ENCODE data around the gene CMTM3. TPM values are rescaled to one million over a fixed set of nuclear protein-coding genes. Genes with fewer than 3 reads are reported as not detected.

CMTM3 gene
- total RNA-seq, 1 experiment from 2014 or later: 19.1 TPM

DNA sequence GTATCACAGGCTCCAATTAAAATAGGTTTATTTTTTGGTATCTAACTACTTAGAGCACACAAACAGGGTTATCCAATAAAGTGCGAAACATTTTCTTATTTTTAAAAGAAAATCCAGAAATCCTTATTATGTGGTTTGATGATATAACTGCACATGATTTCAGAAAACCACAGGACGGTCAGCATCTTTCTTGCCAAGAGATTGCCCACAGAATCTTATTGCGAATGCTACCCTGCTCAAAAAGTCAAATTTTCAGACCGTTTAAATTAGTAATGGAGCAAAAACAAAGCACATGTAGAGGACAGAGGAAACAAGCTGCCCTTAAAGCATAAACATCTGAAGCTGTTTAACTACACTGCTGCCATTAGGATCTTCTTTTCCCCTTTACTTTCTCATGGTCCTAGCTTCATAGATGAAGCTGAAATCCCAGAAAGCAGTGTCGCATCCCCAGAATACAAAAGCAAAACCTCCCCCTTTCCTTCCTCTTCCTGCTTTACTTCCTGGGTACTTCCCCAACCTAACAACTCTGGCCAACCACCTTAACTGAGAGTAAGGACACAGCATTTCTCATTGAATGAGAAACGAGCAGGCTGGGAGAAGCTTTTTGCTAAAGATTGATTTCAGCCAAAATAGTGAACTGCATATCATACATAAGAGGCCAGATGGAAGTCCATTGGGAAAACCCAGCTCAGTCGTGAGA is 48.3 kb downstream of the CMTM3 start:
- Mint-ChIP-seq H3K4me3 (no peak overlapping the region), H3K9me3 (no peaks in the 10 kb centered on the region), H3K36me3 (no peaks in the 10 kb centered on the region), H3K27ac (no peak overlapping the region), H3K4me1 (peaks cover 18% of the 10 kb centered on the region), H3K27me3 (ENCODE audit: low read depth) (no peaks in the 10 kb centered on the region)
- ATAC-seq (no peak), DNase-seq (ENCODE audit: low spot score) (no peak)
- CTCF ChIA-PET: interaction anchor here (1.1 to 4.0 kb wide), 4 partner anchors 9 to 62 kb away, joined by 3 to 70 read pairs (median 5); no protein-coding TSS in a partner anchor
- TF ChIP-seq, protein P1, sequence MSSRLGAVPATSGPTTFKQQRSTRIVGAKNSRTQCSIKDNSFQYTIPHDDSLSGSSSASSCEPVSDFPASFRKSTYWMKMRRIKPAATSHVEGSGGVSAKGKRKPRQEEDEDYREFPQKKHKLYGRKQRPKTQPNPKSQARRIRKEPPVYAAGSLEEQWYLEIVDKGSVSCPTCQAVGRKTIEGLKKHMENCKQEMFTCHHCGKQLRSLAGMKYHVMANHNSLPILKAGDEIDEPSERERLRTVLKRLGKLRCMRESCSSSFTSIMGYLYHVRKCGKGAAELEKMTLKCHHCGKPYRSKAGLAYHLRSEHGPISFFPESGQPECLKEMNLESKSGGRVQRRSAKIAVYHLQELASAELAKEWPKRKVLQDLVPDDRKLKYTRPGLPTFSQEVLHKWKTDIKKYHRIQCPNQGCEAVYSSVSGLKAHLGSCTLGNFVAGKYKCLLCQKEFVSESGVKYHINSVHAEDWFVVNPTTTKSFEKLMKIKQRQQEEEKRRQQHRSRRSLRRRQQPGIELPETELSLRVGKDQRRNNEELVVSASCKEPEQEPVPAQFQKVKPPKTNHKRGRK (CRISPR knock-in tag; IDR thresholded peaks at IDR 0.05; ENCODE audit: borderline replicate concordance): no peak
- TF ChIP-seq ZNF219 (CRISPR knock-in tag; IDR thresholded peaks at IDR 0.05; ENCODE audit: borderline replicate concordance) (no peak), NFE2L1 (CRISPR knock-in tag; IDR thresholded peaks at IDR 0.05) (no peak), CBFB (CRISPR knock-in tag; IDR thresholded peaks at IDR 0.05; ENCODE audit: low read depth) (no peak), ZNF232 (CRISPR knock-in tag; IDR thresholded peaks at IDR 0.05) (no peak)
- TF ChIP-seq, protein P2, sequence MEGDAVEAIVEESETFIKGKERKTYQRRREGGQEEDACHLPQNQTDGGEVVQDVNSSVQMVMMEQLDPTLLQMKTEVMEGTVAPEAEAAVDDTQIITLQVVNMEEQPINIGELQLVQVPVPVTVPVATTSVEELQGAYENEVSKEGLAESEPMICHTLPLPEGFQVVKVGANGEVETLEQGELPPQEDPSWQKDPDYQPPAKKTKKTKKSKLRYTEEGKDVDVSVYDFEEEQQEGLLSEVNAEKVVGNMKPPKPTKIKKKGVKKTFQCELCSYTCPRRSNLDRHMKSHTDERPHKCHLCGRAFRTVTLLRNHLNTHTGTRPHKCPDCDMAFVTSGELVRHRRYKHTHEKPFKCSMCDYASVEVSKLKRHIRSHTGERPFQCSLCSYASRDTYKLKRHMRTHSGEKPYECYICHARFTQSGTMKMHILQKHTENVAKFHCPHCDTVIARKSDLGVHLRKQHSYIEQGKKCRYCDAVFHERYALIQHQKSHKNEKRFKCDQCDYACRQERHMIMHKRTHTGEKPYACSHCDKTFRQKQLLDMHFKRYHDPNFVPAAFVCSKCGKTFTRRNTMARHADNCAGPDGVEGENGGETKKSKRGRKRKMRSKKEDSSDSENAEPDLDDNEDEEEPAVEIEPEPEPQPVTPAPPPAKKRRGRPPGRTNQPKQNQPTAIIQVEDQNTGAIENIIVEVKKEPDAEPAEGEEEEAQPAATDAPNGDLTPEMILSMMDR (IDR thresholded peaks at IDR 0.05): no peak
- POLR2A ChIA-PET: no interaction called here

GRCh38 chr16:66653581-66654350 is 49.3 kb downstream of the CMTM3 start:
- Mint-ChIP-seq H3K4me3 (no peak overlapping the region), H3K27me3 (ENCODE audit: low read depth) (no peaks in the 10 kb centered on the region), H3K9me3 (no peaks in the 10 kb centered on the region), H3K36me3 (no peaks in the 10 kb centered on the region), H3K4me1 (peaks cover 23% of the 10 kb centered on the region), H3K27ac (no peak overlapping the region)
- ATAC-seq (no peak), DNase-seq (ENCODE audit: low spot score) (no peak)
- POLR2A ChIA-PET: no interaction called here
- CTCF ChIA-PET: interaction anchor here (1.1 to 4.0 kb wide), 4 partner anchors 8 to 63 kb away, joined by 3 to 70 read pairs (median 5); no protein-coding TSS in a partner anchor
- TF ChIP-seq GRHL2 (CRISPR knock-in tag; IDR thresholded peaks at IDR 0.05; ENCODE audit: insufficient replicate concordance, severe bottlenecking): no peak
- TF ChIP-seq MYBL2 (CRISPR knock-in tag; IDR thresholded peaks at IDR 0.05): no peak
- no peak for TF ChIP-seq PRRX2 (CRISPR knock-in tag; IDR thresholded peaks at IDR 0.05)
- TF ChIP-seq ZNF121 (CRISPR knock-in tag; IDR thresholded peaks at IDR 0.05): no peak
- TF ChIP-seq ZNF425 (CRISPR knock-in tag; conservative IDR thresholded peaks at IDR 0.05): no peak
- TF ChIP-seq, protein P2 (IDR thresholded peaks at IDR 0.05): no peak
- no peak for TF ChIP-seq HMGA2 (CRISPR knock-in tag; IDR thresholded peaks at IDR 0.05)

GRCh38 chr16:66656547-66656946 is 52.0 kb downstream of the CMTM3 start:
- peaks cover 19% of the 10 kb centered on the region for H3K4me1 Mint-ChIP-seq
- TF ChIP-seq CREB1 (CRISPR knock-in tag; IDR thresholded peaks at IDR 0.05) (no peak), ZBTB21 (CRISPR knock-in tag; IDR thresholded peaks at IDR 0.05; ENCODE audit: borderline replicate concordance) (no peak), ZNF219 (CRISPR knock-in tag; IDR thresholded peaks at IDR 0.05; ENCODE audit: borderline replicate concordance) (no peak), ATF3 (CRISPR knock-in tag; conservative IDR thresholded peaks at IDR 0.05) (no peak)
- TF ChIP-seq, protein P2 (IDR thresholded peaks at IDR 0.05): no peak
- TF ChIP-seq, protein P3, sequence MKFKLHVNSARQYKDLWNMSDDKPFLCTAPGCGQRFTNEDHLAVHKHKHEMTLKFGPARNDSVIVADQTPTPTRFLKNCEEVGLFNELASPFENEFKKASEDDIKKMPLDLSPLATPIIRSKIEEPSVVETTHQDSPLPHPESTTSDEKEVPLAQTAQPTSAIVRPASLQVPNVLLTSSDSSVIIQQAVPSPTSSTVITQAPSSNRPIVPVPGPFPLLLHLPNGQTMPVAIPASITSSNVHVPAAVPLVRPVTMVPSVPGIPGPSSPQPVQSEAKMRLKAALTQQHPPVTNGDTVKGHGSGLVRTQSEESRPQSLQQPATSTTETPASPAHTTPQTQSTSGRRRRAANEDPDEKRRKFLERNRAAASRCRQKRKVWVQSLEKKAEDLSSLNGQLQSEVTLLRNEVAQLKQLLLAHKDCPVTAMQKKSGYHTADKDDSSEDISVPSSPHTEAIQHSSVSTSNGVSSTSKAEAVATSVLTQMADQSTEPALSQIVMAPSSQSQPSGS (CRISPR knock-in tag; IDR thresholded peaks at IDR 0.05; ENCODE audit: borderline replicate concordance, low read depth): no peak

More at GRCh38 chr16:66656547-66656946, 52.0 kb downstream of the CMTM3 start:
- H3K36me3 Mint-ChIP-seq: no peaks in the 10 kb centered on the region
- no peak overlapping the region for H3K27ac Mint-ChIP-seq
- ATAC-seq (no peak), DNase-seq (ENCODE audit: low spot score) (no peak)
- H3K27me3 Mint-ChIP-seq (ENCODE audit: low read depth): no peaks in the 10 kb centered on the region
- H3K4me3 Mint-ChIP-seq: no peak overlapping the region
- CTCF ChIA-PET: no interaction called here
- POLR2A ChIA-PET: no interaction called here
- no peaks in the 10 kb centered on the region for H3K9me3 Mint-ChIP-seq
